Breast epithelium (tissue), 4 donors: ENCODE measurements around the gene PPP1R18. TPM values are rescaled to one million over a fixed set of nuclear protein-coding genes. Genes with fewer than 3 reads are reported as not detected.
A peak's percentile ranks its signal among the peaks of the same experiment; 100 is the strongest.

ENCODE experiments used
- DNase-seq, 2 donors: peaks; one replicate each; pipeline ENCODE4 v3.0.0-alpha.2; 2019; ENCODE audit warnings: low spot score in 2 of 2
- H3K27ac ChIP-seq, 2 donors: fragments of 200-600 bp; sonication (generic) in 1 of 2; one replicate each; pipeline ENCODE4 v1.5.1; 2016 to 2019; ENCODE audit warnings: mild to moderate bottlenecking in 1 of 2
- H3K27me3 ChIP-seq, 2 donors: fragments of 200-600 bp; sonication (generic) in 1 of 2; one replicate each; pipeline versions ENCODE4 v1.5.1 to v1.6.0; 2017 to 2019; ENCODE audit warnings: control low read depth in 1 of 2, mild to moderate bottlenecking in 1 of 2
- H3K36me3 ChIP-seq: fragments of 200-600 bp; one replicate; pipeline ENCODE4 v1.5.1; 2019
- H3K4me1 ChIP-seq, 2 donors: fragments of 200-600 bp; sonication (generic); one replicate each; pipeline ENCODE4 v1.5.1; 2016 to 2019; ENCODE audit warnings: control low read depth in 1 of 2
- H3K4me3 ChIP-seq, 3 donors: fragments of 200-600 bp; sonication (generic); 1 replicate in 2 of 3; 2 replicates in 1 of 3; pipeline ENCODE4 v1.5.1; 2016 to 2019; ENCODE audit warnings: mild to moderate bottlenecking in 3 of 3, moderate library complexity in 2 of 3
- H3K9me3 ChIP-seq, 2 donors: fragments of 200-600 bp; sonication (generic) in 1 of 2; one replicate each; pipeline ENCODE4 v1.5.1; 2016 to 2019; ENCODE audit warnings: control low read depth in 1 of 2
- CTCF ChIP-seq, 3 donors: fragments of 450-650 bp; IDR thresholded peaks; one replicate each; pipeline ENCODE4 v1.5.1; 2016 to 2017; ENCODE audit warnings: antibody characterized with exemption in 3 of 3, mild to moderate bottlenecking in 3 of 3, moderate library complexity in 3 of 3
- POLR2A ChIP-seq: fragments of 450-650 bp; IDR thresholded peaks from one replicate; pipeline ENCODE4 v1.6.1; 2016; ENCODE audit warnings: antibody characterized with exemption, mild to moderate bottlenecking, moderate library complexity
- POLR2AphosphoS5 ChIP-seq, 3 donors: sonication (generic); formaldehyde crosslinking; IDR thresholded peaks; one replicate each; pipeline ENCODE4 v1.6.1; 2017; ENCODE audit warnings: antibody characterized with exemption in 3 of 3
- intact Hi-C: fragments of 100-400 bp; cut with DNase I; formaldehyde crosslinking; loops from one replicate; pipeline ENCODE4 v1.15.1; 2023; ENCODE audit warnings: low total_unique reads
- total RNA-seq, 3 donors: library from RNA; depleted of rRNA; stranded (reverse); fragments of >200 nt; gene quantifications; one replicate each; pipeline ENCODE4 v1.1.0, GENCODE V29; 2016

Gene PPP1R18
- total RNA-seq, 3 donors from 2014 or later = 18.3 to 41.6 (median 20.0) TPM

- no peak for TF ChIP-seq POLR2A
- TF ChIP-seq CTCF (IDR thresholded peaks at IDR 0.05) = no peak
- TF ChIP-seq POLR2AphosphoS5 (IDR thresholded peaks at IDR 0.05) = no peak
- H3K27ac ChIP-seq = peak overlapping the region; percentile 96 to 97
- no peaks in the 10 kb centered on the region for H3K9me3 ChIP-seq
- H3K4me3 ChIP-seq = peak overlapping the region; percentile 76 to 82 (median 82)
- no peaks in the 10 kb centered on the region for H3K36me3 ChIP-seq
- no peaks in the 10 kb centered on the region for H3K27me3 ChIP-seq
- DNase-seq = no peak
- intact Hi-C loops = no loop called here
- H3K4me1 ChIP-seq = peaks cover 16 to 24% of the 10 kb centered on the region in 2 donors
Observed at GRCh38 chr6:30685157-30686008, 1.1 kb downstream of the PPP1R18 start.

- Histone ChIP-seq H3K9me3 (no peaks in the 10 kb centered on the region), H3K27ac (peak overlapping the region; percentile 96 to 97), H3K4me3 (peak overlapping the region; percentile 76 to 82 (median 82)), H3K4me1 (peaks cover 11 to 16% of the 10 kb centered on the region in 2 donors), H3K27me3 (no peaks in the 10 kb centered on the region), H3K36me3 (no peaks in the 10 kb centered on the region)
- intact Hi-C loops = no loop called here
- no peak for TF ChIP-seq POLR2AphosphoS5 (IDR thresholded peaks at IDR 0.05)
- TF ChIP-seq CTCF (IDR thresholded peaks at IDR 0.05) = no peak
- TF ChIP-seq POLR2A = no peak
- no peak for DNase-seq
Observed at GRCh38 chr6:30684386-30685156, 1.9 kb downstream of the PPP1R18 start.

GRCh38 chr6:30683980-30684338 lies 2.5 kb downstream of the PPP1R18 start:
- DNase-seq = no peak
- TF ChIP-seq CTCF (IDR thresholded peaks at IDR 0.05) (no peak), POLR2AphosphoS5 (IDR thresholded peaks at IDR 0.05) (no peak), POLR2A (no peak)
- H3K9me3 ChIP-seq = no peaks in the 10 kb centered on the region
- intact Hi-C loops = loop anchor here (2.0 kb wide), 1 partner anchor 39 kb away; no protein-coding TSS in a partner anchor
- peaks cover 11 to 16% of the 10 kb centered on the region in 2 donors for H3K4me1 ChIP-seq
- peak overlapping the region; percentile 96 to 97 for H3K27ac ChIP-seq
- peak overlapping the region; percentile 76 to 82 (median 82) for H3K4me3 ChIP-seq
- no peaks in the 10 kb centered on the region for H3K27me3 ChIP-seq
- no peaks in the 10 kb centered on the region for H3K36me3 ChIP-seq

DNA sequence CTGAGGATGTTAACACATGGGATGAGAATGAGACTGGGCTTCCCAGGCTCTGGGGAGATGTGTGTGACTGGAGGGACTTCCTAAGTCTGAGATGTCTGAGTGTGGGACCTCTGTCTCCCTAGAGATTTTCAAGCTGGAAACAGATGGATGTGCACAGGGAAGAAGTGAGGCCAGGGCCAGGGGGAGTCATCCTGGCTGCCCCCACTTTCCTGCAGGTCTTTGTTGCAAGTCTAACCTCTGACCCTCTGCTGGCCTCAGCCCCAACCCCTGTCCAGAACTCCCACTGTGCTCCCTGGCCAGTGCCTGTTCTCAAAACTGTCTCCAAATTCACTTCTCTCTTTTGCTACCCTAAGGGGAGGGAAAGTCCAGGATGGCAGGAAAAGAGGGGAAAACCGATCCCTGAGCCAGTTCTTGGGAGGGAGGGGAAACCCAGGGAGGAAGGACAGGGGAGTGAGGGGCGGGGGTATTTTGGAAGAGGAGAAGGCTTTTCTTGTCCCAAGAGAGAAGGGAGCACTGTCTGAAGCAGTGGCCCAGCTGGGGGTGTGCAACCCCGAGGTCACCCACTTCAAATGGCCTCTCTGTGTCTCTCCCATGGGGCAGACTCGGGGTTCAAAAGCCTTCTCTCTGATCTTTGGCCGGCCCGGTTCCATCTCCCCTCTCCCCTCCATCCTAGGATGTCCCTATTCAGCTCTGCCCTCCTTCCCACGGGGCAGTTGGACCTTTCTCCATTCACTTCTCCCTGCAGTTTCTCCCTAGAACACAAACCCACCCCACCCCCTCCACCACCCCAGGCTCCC lies 3.1 kb downstream of the PPP1R18 start:
- no peaks in the 10 kb centered on the region for H3K9me3 ChIP-seq
- DNase-seq = no peak
- H3K4me1 ChIP-seq = peaks cover 11 to 12% of the 10 kb centered on the region in 2 donors
- TF ChIP-seq POLR2A (no peak), POLR2AphosphoS5 (IDR thresholded peaks at IDR 0.05) (no peak), CTCF (IDR thresholded peaks at IDR 0.05) (no peak)
- H3K27me3 ChIP-seq = no peaks in the 10 kb centered on the region
- H3K4me3 ChIP-seq = peak overlapping the region; percentile 76 to 82 (median 82)
- peak overlapping the region; percentile 96 to 97 for H3K27ac ChIP-seq
- intact Hi-C loops = loop anchor here (2.0 kb wide), 1 partner anchor 39 kb away; no protein-coding TSS in a partner anchor
- H3K36me3 ChIP-seq = no peaks in the 10 kb centered on the region
